Measurements from ENCODE around the gene OR51I1.

The OR51I1 gene

DNA sequence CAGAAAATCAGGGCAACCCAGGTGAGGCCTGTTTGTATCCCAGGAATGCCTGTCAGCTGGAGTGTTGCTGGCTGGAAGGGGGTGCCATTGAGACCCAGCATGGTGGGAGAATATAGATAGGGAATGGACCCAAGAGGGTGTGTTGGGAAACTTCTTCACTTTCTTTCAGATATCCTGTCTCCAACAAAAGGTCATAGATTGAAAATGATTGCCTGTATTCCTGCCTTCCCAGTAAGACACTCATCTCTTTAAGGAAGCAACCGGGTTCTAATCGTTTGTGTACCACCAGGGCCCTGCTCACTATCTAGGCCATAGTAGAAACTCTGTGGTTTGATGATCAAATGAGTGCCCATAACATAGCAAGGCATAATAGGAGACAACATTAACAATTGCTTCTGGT is at the start of gene OR51I1:
Gene OR51I1 (minus strand): TSS at position 101 of the 400 bp plus-strand sequence. CDS start 0 bp downstream, at position 101.
- H3K9me3 ChIP-seq (ENCODE audit: insufficient read depth, low read length), result no peaks in the 10 kb centered on the region

DNA sequence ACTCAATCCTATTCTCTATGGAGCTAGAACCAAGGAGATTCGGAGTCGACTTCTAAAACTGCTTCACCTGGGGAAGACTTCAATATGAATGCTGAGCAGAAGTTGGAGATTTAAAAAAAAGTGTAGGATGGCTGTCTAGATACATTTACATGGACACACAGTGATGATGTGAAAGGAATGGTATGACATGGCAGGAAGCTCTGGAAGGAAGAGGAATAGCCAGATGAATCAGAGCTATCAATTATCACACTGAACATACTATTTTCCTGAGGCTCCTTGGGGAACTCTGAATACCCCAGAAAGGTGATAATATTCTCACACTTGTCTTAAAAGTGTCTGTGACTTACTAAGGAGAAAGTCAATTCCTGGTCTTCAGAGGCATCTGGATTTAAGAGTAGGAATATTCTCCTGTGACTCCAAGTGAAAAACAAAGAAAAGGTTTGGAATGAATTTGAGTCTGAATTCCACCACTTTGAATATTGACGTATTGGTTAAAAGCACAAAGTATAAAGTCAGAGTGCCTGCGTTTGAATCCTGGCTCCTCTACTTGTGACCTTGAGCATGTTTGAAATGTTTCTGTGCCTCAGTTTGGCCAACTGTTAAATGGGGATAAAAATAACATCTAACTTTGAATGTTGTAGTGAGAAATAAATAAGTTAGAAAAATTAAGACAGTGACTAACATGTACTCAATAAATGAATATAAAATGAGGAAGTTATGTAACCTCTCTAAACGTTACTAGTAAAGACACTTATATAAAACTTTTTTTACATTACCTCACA is 48.5 kb upstream of the OR51I1 start:
- no peaks in the 10 kb centered on the region for H3K79me2 ChIP-seq (ENCODE audit: low read length)
- H3K4me1 ChIP-seq (ENCODE audit: low read length), result peaks cover 4% of the 10 kb centered on the region; the same call in 1 of the 2 replicates
- no peak overlapping the region for H3K27ac ChIP-seq (ENCODE audit: low read length)
- H3K9me3 ChIP-seq (ENCODE audit: insufficient read depth, low read length), result no peaks in the 10 kb centered on the region
- no peak overlapping the region for H3K9ac ChIP-seq (ENCODE audit: low read length)
- H2AFZ ChIP-seq (ENCODE audit: low read depth, low read length), result no peak overlapping the region
- H3K4me2 ChIP-seq (ENCODE audit: low read length), result no peak overlapping the region
- H4K20me1 ChIP-seq (ENCODE audit: insufficient read depth, low read length), result no peaks in the 10 kb centered on the region
- no peaks in the 10 kb centered on the region for H3K36me3 ChIP-seq (replicated peaks; ENCODE audit: low read depth, low read length)
- H3K27me3 ChIP-seq (ENCODE audit: low read depth, low read length), result 0 out of 2 replicates have a peak, but pooled peaks cover 7% of the 10 kb centered on the region
- TF ChIP-seq CTCF (IDR thresholded peaks at IDR 0.05; ENCODE audit: low read depth, low read length), result no peak
- TF ChIP-seq EZH2phosphoT487 (IDR thresholded peaks at IDR 0.05; ENCODE audit: low read depth), result no peak
- no peak overlapping the region for H3K4me3 ChIP-seq (ENCODE audit: low read length)

More for the DNA sequence above, at the start of gene OR51I1:
- H3K4me3 ChIP-seq (ENCODE audit: low read length), result no peak within 1 kb of the TSS
- H3K27ac ChIP-seq (ENCODE audit: low read length), result no peak within 1 kb of the TSS
- H3K27me3 ChIP-seq (ENCODE audit: low read depth, low read length), result no peaks in the 10 kb centered on the region; the same call in 1 of the 2 replicates
- no peaks in the 10 kb centered on the region for H3K79me2 ChIP-seq (ENCODE audit: low read length)
- no peaks in the 10 kb centered on the region for H3K36me3 ChIP-seq (replicated peaks; ENCODE audit: low read depth, low read length)
- no peaks in the 10 kb centered on the region for H3K4me1 ChIP-seq (ENCODE audit: low read length)
- H3K4me2 ChIP-seq (ENCODE audit: low read length), result no peak within 1 kb of the TSS
- no peaks in the 10 kb centered on the region for H4K20me1 ChIP-seq (ENCODE audit: insufficient read depth, low read length)
- TF ChIP-seq EZH2phosphoT487 (IDR thresholded peaks at IDR 0.05; ENCODE audit: low read depth), result no peak
- TF ChIP-seq CTCF (IDR thresholded peaks at IDR 0.05; ENCODE audit: low read depth, low read length), result no peak
- no peak within 1 kb of the TSS for H2AFZ ChIP-seq (ENCODE audit: low read depth, low read length)
- no peak within 1 kb of the TSS for H3K9ac ChIP-seq (ENCODE audit: low read length)

DNA sequence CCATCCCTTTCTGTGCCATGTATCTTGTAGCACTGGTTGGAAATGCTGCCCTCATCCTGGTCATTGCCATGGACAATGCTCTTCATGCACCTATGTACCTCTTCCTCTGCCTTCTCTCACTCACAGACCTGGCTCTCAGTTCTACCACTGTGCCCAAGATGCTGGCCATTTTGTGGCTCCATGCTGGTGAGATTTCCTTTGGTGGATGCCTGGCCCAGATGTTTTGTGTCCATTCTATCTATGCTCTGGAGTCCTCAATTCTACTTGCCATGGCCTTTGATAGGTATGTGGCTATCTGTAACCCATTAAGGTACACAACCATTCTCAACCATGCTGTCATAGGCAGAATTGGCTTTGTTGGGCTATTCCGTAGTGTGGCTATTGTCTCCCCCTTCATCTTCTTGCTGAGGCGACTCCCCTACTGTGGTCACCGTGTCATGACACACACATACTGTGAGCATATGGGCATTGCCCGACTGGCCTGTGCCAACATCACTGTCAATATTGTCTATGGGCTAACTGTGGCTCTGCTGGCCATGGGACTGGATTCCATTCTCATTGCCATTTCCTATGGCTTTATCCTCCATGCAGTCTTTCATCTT is 47.6 kb upstream of the OR51I1 start:
- no peak for TF ChIP-seq CTCF (IDR thresholded peaks at IDR 0.05; ENCODE audit: low read depth, low read length)
- no peak for TF ChIP-seq EZH2phosphoT487 (IDR thresholded peaks at IDR 0.05; ENCODE audit: low read depth)
- H3K4me1 ChIP-seq (ENCODE audit: low read length), result peaks cover 4% of the 10 kb centered on the region; the same call in 1 of the 2 replicates
- H3K9ac ChIP-seq (ENCODE audit: low read length), result no peak overlapping the region
- H3K4me2 ChIP-seq (ENCODE audit: low read length), result no peak overlapping the region
- H3K4me3 ChIP-seq (ENCODE audit: low read length), result no peak overlapping the region
- no peak overlapping the region for H2AFZ ChIP-seq (ENCODE audit: low read depth, low read length)
- H3K27ac ChIP-seq (ENCODE audit: low read length), result no peak overlapping the region
- 0 out of 2 replicates have a peak, but pooled peaks cover 7% of the 10 kb centered on the region for H3K27me3 ChIP-seq (ENCODE audit: low read depth, low read length)
- H3K79me2 ChIP-seq (ENCODE audit: low read length), result no peaks in the 10 kb centered on the region
- H4K20me1 ChIP-seq (ENCODE audit: insufficient read depth, low read length), result no peaks in the 10 kb centered on the region
- H3K36me3 ChIP-seq (replicated peaks; ENCODE audit: low read depth, low read length), result no peaks in the 10 kb centered on the region
- H3K9me3 ChIP-seq (ENCODE audit: insufficient read depth, low read length), result no peaks in the 10 kb centered on the region

GRCh38 chr11:5488385-5488784 is 47.1 kb upstream of the OR51I1 start, which contains the start of gene OR52D1:
OR52D1 (plus strand) TSS chr11:5488685; CDS start chr11:5488707, 22 bp downstream.
- Histone ChIP-seq H3K4me1 (ENCODE audit: low read length) (peaks cover 4% of the 10 kb centered on the region; the same call in 1 of the 2 replicates), H3K36me3 (replicated peaks; ENCODE audit: low read depth, low read length) (no peaks in the 10 kb centered on the region), H4K20me1 (ENCODE audit: insufficient read depth, low read length) (no peaks in the 10 kb centered on the region)

More at GRCh38 chr11:5488385-5488784, 47.1 kb upstream of the OR51I1 start, which contains the start of gene OR52D1:
- H3K79me2 ChIP-seq (ENCODE audit: low read length), result no peaks in the 10 kb centered on the region
- no peaks in the 10 kb centered on the region for H3K9me3 ChIP-seq (ENCODE audit: insufficient read depth, low read length)
- H3K27me3 ChIP-seq (ENCODE audit: low read depth, low read length), result 0 out of 2 replicates have a peak, but pooled peaks cover 7% of the 10 kb centered on the region
- no peak within 1 kb of the TSS for H3K27ac ChIP-seq (ENCODE audit: low read length)
- no peak within 1 kb of the TSS for H3K9ac ChIP-seq (ENCODE audit: low read length)
- no peak for TF ChIP-seq EZH2phosphoT487 (IDR thresholded peaks at IDR 0.05; ENCODE audit: low read depth)
- no peak for TF ChIP-seq CTCF (IDR thresholded peaks at IDR 0.05; ENCODE audit: low read depth, low read length)
- no peak within 1 kb of the TSS for H3K4me3 ChIP-seq (ENCODE audit: low read length)
- no peak within 1 kb of the TSS for H3K4me2 ChIP-seq (ENCODE audit: low read length)
- no peak within 1 kb of the TSS for H2AFZ ChIP-seq (ENCODE audit: low read depth, low read length)
